NCI-H82 treated with DMSO at 0.1 percent for 48 hours (cell line): Measurements from ENCODE around the gene MYZAP.

Experiments
- DNase-seq: peaks from one replicate; lab custom pipeline; 2025; ENCODE audit not compliant: unreplicated experiment; lab: John Stamatoyannopoulos, UW

The MYZAP gene

GRCh38 chr15:57655809-57656208 lies 64.1 kb downstream of the MYZAP start:
- DNase-seq, result no peak

GRCh38 chr15:57656434-57656833 lies 64.7 kb downstream of the MYZAP start:
- DNase-seq, result no peak

DNA sequence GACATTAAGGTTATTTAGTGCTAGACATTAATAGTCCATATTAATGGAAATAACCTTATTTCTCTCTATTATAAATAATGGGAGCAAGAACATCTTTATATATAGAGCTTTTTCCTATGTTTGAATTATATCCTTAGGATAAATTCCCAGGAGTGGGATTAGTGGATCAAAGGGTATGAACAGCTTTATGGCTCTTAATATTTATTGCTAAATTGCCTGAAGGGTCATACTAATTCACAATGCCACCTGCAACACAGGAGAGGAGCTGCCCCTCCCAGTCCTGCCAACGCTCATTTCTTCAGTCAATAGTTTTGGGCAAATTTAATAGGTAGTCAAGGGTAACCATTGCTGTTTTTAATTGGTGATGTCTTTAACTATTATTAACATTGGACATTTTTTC lies 65.9 kb downstream of the MYZAP start:
- no peak for DNase-seq

- DNase-seq, result no peak
Measured at GRCh38 chr15:57662091-57662744, 70.5 kb downstream of the MYZAP start.

- DNase-seq, result no peak
Measured at GRCh38 chr15:57662802-57663201, 71.1 kb downstream of the MYZAP start.

GRCh38 chr15:57663262-57663661 lies 71.6 kb downstream of the MYZAP start:
- DNase-seq, result no peak

GRCh38 chr15:57665194-57665593 lies 73.5 kb downstream of the MYZAP start:
- DNase-seq, result no peak

GRCh38 chr15:57665939-57666338 lies 74.2 kb downstream of the MYZAP start:
- DNase-seq, result no peak

GRCh38 chr15:57667171-57667849 lies 75.6 kb downstream of the MYZAP start:
- DNase-seq, result no peak

DNA sequence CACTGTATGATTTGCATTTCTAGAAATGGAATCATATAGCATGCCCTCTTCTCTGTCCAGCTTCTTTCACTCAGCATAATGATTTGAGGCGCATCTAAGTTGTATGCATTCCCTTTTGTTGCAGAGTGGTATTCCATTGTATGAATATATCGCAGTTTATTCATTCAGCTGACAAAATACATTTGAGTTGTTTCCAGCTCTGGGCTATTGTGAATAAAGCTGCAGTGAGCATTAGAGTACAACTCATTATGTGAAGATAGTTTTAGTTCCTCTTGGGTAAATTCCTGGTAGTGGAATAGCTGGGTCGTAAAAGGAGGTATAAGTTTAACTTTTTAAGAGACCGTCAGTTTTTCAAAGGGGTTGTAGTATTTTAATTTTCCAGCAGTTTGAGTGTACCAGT lies 76.3 kb downstream of the MYZAP start:
- no peak for DNase-seq

- no peak for DNase-seq
Measured at GRCh38 chr15:57671636-57672035, 79.9 kb downstream of the MYZAP start.

DNA sequence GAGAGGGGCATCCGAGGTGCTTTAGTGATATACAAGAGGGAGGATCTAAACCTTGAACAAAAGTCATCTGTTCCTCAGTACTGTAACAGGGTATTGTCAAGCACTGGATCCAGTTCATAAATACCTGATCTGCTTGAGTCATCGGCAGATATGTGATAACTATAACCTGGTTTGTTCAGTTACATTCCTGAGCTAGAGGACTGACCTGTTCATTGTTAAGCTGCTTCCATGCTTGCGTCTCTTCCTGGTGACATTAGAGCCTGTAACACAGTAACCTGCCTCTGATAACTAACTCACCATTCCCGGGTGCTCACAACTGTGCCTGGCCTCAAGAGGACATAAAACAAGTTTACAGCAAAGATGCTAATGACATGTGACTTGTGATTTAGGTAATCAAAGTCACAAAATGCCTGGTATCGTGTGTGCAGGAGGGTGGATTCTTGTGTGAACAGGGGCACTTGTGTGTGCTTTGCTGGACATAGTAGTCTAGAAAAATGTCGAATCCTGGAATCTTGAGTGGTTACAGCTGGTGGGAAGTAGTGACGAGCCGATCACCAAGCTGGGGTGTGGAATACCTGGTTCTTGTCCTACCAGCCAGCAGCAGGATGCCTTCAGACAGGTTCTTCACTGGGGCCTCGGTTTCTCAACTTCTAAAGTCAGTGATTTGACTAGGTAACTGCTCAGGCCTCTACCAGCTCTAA lies 83.9 kb downstream of the MYZAP start:
- DNase-seq, result no peak

DNA sequence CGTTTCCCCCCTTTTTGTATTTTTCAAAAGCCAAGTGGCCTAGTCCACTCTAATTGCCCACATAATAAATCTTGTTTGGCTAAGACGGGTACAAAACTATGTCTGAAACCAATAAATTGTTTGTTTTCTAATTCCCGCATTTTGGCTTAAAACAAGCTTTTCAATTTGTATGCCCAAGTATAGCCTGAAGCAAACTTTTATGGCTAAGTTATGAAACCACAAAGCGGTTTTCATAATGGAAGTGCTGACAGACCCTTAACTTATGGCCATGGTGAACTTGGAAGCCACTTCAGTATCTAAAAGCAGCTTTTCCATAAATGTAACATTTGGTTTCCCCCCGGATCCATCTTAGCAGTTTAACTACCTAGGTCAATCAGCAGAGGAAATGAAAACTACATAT lies 84.9 kb downstream of the MYZAP start:
- DNase-seq, result no peak

DNA sequence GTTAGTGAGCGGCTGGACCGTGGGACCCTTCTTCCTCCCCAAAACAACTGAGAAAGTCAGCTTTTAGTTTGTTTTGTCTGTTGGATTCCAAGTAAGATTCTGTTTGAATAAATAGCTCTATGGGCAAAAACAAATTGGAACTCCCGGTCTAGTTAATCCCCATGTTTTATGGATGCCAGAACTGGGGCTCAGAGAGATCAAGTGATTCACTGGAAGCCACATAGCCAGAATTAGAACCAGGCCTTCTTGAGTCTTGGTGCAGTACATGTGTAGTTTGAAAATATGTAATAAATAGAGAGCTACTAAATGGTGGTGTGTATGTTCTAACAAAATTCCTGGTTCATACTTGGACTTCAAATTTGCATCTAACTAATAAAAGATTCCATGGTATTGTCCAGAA lies 85.5 kb downstream of the MYZAP start:
- DNase-seq, result no peak

- DNase-seq, result no peak
Measured at GRCh38 chr15:57680021-57680420, 88.3 kb downstream of the MYZAP start.

DNA sequence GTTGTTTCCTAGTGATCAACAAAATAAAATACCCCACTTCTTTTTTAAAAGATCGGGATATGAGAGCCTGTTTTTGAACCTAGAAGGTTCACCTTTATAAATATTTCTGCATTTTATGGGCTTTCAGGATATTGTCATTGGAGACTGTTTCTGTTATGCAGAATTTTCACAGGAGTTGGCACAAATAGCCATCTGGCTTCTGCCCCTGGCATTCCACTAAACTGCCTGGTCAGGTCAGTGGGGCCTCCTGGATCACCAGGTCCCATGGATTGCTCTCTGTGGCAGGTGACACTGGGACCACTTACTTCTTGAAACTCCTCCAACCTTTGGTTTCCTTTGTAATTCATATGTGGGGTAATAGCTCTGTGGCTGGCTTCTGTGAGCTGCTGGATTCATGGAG lies 89.3 kb downstream of the MYZAP start:
- no peak for DNase-seq

DNA sequence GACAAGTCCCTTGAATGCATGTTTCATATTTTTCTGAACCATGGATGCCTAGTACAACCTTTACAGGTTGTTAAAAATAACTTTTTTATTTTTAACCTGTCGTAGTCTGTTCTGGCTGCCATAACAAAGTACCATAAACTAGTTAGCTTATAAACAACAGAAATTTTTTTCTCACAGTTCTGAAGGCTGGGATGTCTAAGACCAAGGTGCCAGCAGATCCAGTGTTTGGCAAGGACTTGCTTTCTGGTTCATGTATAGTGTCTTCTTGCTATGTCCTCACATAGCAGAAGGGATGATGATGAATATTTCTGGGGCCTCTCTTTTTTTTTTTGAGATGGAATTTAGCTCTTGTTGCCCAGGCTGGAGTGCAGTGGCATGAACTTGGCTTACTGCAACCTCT lies 91.8 kb downstream of the MYZAP start:
- no peak for DNase-seq

DNA sequence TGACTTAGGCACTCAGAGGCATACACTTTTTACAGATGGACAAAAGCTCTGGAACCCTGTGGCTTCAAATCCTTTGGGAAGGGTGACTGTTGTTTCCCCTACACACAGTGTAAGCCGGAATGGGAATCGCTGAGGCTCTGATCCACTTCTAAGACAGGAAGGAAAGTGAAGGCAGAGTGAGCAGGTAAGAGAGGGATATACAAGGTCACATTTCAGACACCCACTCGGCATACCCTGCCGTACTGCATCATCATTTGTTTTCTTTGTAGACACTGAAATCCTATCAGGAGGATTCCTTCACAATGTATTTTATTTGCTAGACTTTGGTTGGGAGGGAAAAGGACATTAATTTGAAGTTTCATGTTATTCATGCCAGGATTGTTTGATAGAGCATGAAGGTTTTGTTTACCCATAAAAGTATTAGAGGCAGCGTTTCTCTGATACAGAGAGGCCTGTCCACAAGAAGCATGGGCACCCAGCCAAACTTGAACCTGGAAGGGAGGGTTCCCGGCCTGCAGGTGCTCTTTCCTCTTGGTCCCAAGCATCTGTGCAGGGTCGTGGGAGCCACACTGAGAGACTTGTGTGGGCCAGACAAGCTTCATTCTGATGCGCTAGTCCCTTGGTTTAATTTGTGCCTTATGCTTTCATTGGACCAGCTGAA lies 92.9 kb downstream of the MYZAP start:
- DNase-seq, result no peak

- no peak for DNase-seq
Measured at GRCh38 chr15:57685306-57686095, 93.8 kb downstream of the MYZAP start.

DNA sequence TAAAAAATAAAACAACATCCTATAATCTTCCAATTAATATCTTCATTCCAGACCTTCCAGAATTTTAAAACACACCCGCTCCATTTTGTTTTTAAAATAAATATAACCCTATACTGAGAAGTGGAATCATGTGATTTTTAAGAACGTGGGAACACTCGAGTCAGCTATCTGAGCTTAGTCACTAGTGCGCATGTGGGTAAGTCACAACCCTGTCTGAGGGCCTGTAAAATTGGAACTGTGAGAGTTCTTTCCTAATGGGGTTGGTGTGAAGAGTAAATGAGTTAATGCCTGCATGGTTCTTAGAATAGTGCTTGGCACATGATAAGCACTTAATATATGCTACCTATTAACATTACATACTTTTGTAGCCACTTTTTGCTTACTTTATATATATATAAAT lies 95.0 kb downstream of the MYZAP start:
- no peak for DNase-seq

GRCh38 chr15:57690341-57690966 lies 98.8 kb downstream of the MYZAP start:
- no peak for DNase-seq
